Fibroblast of mammary gland (primary cell): ENCODE results near the gene RFPL1.

Experiments
- DNase-seq: peaks from one replicate; pipeline ENCODE4 v3.0.0-alpha.2; 2010; ENCODE audit warnings: low read depth
- H3K4me3 ChIP-seq: 2 replicates; pipeline ENCODE4 v1.5.1; 2011; ENCODE audit warnings: low read depth, mild to moderate bottlenecking, low read length, moderate library complexity; ENCODE audit not compliant: control insufficient read depth
- TF ChIP-seq, protein P1 (sequence below): conservative IDR thresholded peaks from 2 replicates; pipeline ENCODE4 v1.5.1; 2011; ENCODE audit warnings: low read depth, low read length, inconsistent platforms; ENCODE audit not compliant: control insufficient read depth, insufficient read depth

RFPL1 gene

DNA sequence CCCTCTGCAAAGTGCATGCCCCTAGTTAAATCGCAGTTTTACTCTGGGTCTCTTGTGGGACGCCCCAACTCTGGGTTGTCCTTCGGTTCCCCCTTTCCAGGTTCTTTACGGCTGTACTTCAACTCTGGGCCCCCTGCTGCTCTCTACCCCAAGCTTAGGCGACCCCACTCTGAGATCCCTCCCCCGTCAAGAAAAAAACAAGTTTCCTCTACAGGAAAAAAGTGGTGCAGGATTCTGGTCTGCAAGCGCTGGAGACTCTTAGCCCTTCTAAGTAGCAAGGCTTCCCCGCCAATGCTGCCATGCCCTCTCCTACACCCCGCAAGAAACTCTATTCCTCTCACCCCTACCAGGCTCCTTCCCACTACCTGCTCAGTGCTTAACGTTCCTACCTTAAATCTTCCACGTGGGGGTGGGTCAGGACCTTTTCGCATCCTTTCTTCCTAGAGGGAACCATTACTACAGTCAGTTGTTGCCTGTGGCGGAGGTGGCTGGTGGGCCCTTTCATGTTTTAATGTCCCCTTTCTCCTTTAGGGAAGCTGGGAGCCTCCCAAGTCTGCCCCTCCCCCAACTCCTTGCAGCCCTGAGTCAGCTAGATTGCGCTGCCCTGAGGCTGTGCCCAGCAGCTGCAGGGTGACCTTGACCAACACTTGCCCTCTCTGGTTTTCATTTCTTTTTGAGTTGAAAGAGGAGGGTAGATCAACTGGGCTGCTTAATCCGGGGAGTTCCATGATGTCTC, 43.0 kb downstream of the RFPL1 start:
- TF ChIP-seq, protein P1, sequence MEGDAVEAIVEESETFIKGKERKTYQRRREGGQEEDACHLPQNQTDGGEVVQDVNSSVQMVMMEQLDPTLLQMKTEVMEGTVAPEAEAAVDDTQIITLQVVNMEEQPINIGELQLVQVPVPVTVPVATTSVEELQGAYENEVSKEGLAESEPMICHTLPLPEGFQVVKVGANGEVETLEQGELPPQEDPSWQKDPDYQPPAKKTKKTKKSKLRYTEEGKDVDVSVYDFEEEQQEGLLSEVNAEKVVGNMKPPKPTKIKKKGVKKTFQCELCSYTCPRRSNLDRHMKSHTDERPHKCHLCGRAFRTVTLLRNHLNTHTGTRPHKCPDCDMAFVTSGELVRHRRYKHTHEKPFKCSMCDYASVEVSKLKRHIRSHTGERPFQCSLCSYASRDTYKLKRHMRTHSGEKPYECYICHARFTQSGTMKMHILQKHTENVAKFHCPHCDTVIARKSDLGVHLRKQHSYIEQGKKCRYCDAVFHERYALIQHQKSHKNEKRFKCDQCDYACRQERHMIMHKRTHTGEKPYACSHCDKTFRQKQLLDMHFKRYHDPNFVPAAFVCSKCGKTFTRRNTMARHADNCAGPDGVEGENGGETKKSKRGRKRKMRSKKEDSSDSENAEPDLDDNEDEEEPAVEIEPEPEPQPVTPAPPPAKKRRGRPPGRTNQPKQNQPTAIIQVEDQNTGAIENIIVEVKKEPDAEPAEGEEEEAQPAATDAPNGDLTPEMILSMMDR: no peak
- H3K4me3 ChIP-seq: peak overlapping the region; percentile 16
- peak; percentile 7 for DNase-seq

DNA sequence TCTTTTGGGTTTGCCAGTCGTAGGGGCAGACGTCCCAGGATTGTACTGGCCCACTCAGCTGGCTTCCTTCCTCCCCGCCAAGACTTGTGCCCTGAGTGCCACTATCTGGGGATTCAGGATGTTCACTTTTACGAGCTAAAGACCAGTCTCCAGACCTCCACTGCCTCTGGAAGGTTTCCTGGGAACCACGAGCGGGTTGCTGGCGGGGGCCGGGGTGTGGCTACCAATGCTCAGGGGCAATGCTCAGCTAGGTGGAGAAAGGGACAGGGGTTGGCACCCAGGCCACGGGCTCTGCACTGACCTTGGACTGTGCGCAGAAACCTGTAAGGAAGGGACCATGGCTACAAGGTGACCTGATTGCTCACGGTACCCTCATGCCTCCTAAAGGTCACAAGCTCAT, 43.9 kb downstream of the RFPL1 start:
- TF ChIP-seq, protein P1: no peak
- DNase-seq: no peak
- no peak overlapping the region for H3K4me3 ChIP-seq

DNA sequence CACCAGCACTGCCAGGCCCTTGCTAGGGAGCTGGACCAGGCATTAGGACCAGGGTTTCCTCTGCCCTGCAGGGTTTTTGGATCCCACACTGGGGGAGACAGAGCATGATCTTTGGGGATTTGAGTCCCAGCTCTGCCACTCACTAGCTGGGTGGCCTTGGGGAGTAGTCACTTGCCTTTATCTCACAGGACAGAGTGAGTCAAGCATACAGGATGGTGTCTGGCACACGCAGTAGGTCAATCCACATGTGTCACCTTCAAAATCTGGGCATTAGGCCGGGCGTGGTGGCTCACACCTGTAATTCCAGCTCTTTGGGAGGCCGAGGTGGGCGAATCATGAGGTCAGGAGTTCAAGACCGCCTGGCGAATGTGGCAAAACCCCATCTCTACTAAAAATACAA, 44.3 kb downstream of the RFPL1 start:
- TF ChIP-seq, protein P1: no peak

DNA sequence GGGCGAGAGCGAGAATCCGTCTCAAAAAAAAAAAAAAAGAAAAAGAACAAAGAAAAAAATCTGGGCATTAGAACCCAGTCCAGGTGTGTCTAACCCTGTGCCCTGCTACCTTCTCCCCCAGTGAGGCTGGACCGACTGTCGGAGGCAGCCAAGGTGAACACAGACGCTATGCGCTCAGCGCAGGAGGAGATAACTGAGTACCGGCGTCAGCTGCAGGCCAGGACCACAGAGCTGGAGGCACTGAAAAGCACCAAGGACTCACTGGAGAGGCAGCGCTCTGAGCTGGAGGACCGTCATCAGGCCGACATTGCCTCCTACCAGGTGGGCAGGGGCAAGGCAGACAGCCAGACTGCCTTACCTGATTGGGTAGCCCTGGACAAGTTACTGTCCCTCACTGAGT, 44.9 kb downstream of the RFPL1 start:
- no peak overlapping the region for H3K4me3 ChIP-seq
- TF ChIP-seq, protein P1: no peak

More for the DNA sequence above, 44.3 kb downstream of the RFPL1 start:
- H3K4me3 ChIP-seq: no peak overlapping the region
- no peak for DNase-seq

DNA sequence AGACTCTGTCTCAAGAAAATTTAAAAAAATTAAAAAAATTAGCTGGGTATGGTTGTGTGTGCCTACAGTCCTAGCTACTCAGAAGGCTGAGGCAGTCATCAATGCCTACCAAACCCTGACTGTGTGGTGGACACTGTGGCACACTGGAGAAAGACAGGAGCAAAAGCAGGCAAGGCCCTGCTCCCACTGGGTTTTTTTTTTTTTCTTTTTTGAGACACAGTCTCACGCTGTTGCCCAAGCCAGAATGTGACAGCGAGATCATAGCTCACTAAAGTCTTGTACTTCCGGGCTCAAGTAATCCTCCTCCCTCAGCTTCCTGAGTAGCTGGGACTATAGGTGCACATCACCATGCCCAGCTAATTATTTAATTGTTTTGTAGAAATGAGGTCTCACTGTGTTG, 46.3 kb downstream of the RFPL1 start:
- TF ChIP-seq, protein P1: no peak
- no peak overlapping the region for H3K4me3 ChIP-seq
- no peak for DNase-seq

More for the DNA sequence above, 44.9 kb downstream of the RFPL1 start:
- no peak for DNase-seq

DNA sequence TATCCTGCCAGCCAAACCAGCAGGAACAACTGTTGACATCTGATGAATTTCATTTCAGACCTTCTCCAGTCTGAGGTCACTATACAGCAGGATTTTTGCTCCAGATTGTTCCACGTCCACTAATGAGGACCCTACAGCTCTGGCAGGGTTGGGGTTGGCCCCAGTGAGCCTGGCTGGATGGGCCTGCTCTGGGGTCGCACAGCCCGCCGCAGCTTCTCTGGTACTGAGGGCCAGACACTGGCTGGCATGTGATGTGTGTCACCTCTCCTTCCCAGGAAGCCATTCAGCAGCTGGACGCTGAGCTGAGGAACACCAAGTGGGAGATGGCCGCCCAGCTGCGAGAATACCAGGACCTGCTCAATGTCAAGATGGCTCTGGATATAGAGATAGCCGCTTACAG, 47.1 kb downstream of the RFPL1 start:
- no peak overlapping the region for H3K4me3 ChIP-seq
- TF ChIP-seq, protein P1: no peak
- no peak for DNase-seq
